Lung microvascular endothelial cell (primary cell): ENCODE data around the gene FITM2. TPM values are rescaled to one million over a fixed set of nuclear protein-coding genes. Genes with fewer than 3 reads are reported as not detected.
A peak's percentile ranks its signal among the peaks of the same experiment; 100 is the strongest.
"Not testable (repeated sequence)": the region's sequence is repeated elsewhere in the genome, so short reads cannot be mapped to it uniquely, and the experiment has no call there.

Source experiments
- DNase-seq, 2 donors: peaks; one replicate each; pipeline versions ENCODE4 v3.0.0 to v3.0.0-alpha.2; 2010; ENCODE audit warnings: low read depth in 2 of 2
- total RNA-seq: library from RNA; depleted of rRNA; stranded (reverse); fragments of >200 nt; gene quantifications from 2 replicates; pipeline ENCODE4 v1.2.1, GENCODE V29; 2014

Gene FITM2
- total RNA-seq, 1 donor from 2014 or later: 7.3 TPM

GRCh38 chr20:44334306-44334705, 23.3 kb upstream of the FITM2 start:
- DNase-seq: no peak

- DNase-seq: no peak
Observed at GRCh38 chr20:44331201-44331600, 20.2 kb upstream of the FITM2 start.

GRCh38 chr20:44328428-44328827, 17.4 kb upstream of the FITM2 start:
- DNase-seq: no peak

- DNase-seq: not testable (repeated sequence)
Observed at GRCh38 chr20:44327748-44328147, 16.7 kb upstream of the FITM2 start.

GRCh38 chr20:44326391-44327159, 15.6 kb upstream of the FITM2 start:
- DNase-seq: no peak

- DNase-seq: no peak
Observed at GRCh38 chr20:44324343-44324742, 13.3 kb upstream of the FITM2 start.

- no peak for DNase-seq
Observed at GRCh38 chr20:44319839-44320422, 8.9 kb upstream of the FITM2 start.

- no peak for DNase-seq
Observed at GRCh38 chr20:44314870-44315269, 3.9 kb upstream of the FITM2 start.

- DNase-seq: peak in 1 of 2 donors; percentile 21
Observed at GRCh38 chr20:44309763-44310663, 989 bp downstream of the FITM2 start.

GRCh38 chr20:44306927-44307326, 4.1 kb downstream of the FITM2 start:
- DNase-seq: no peak

- no peak for DNase-seq
Observed at GRCh38 chr20:44304383-44304782, 6.6 kb downstream of the FITM2 start.

- no peak for DNase-seq
Observed at GRCh38 chr20:44302736-44303135, 8.3 kb downstream of the FITM2 start.

GRCh38 chr20:44302026-44302669, 8.9 kb downstream of the FITM2 start:
- DNase-seq: no peak

GRCh38 chr20:44301285-44301684, 9.7 kb downstream of the FITM2 start:
- no peak for DNase-seq

- DNase-seq: not testable (repeated sequence)
Observed at GRCh38 chr20:44299011-44299535, 11.9 kb downstream of the FITM2 start.

- DNase-seq: no peak
Observed at GRCh38 chr20:44297721-44298120, 13.3 kb downstream of the FITM2 start.

GRCh38 chr20:44296011-44296410, 15.0 kb downstream of the FITM2 start:
- DNase-seq: no peak

- DNase-seq: no peak
Observed at GRCh38 chr20:44291754-44292153, 19.2 kb downstream of the FITM2 start.

GRCh38 chr20:44288252-44288651, 22.8 kb downstream of the FITM2 start:
- no peak for DNase-seq

GRCh38 chr20:44287272-44288097, 23.5 kb downstream of the FITM2 start:
- DNase-seq: peak in 1 of 2 donors; percentile 16

GRCh38 chr20:44284032-44284431, 27.0 kb downstream of the FITM2 start:
- DNase-seq: no peak
